Thyroid gland (tissue), 4 donors: ENCODE results near the gene SHE.

Experiments used
- CTCF ChIP-seq, 6 experiments: fragments of 200-600 bp in 3 of 6; fragments of 450-650 bp in 3 of 6; sonication (generic) in 3 of 6; IDR thresholded peaks; one replicate each; pipeline ENCODE4 v1.5.1; 2016 to 2019; ENCODE audit warnings: antibody characterized with exemption in 6 of 6, mild to moderate bottlenecking in 2 of 6, inconsistent platforms in 1 of 6, moderate library complexity in 1 of 6
- POLR2A ChIP-seq, 2 donors: fragments of 450-650 bp; IDR thresholded peaks; one replicate each; pipeline ENCODE4 v1.6.1; 2017; ENCODE audit warnings: antibody characterized with exemption in 2 of 2, mild to moderate bottlenecking in 2 of 2, moderate library complexity in 1 of 2

DNA sequence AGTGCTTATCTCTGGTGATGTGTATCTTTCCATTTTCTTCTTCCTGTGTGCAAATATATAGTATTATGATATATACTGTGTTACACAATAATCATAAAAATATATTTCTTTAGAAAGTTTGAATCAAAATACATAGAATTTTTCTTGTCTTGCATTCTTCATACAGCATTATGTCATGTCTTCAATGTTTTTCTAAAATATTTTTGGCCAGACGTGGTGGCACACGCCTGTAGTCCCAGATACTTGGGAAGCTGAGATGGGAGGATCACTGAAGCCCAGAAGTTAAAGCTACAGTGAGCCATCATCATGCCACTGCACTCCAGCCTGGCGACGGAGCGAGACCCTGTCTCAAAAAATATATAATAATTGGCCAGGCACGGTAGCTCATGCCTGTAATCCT, 55.4 kb downstream of the SHE start:
- TF ChIP-seq CTCF (IDR thresholded peaks at IDR 0.05) = no peak
- TF ChIP-seq POLR2A (IDR thresholded peaks at IDR 0.05) = no peak
